Activated CD8-positive, alpha-beta T cell treated with anti-CD3 and anti-CD28 coated beads for 36 hours (primary cell): ENCODE results near the gene MUC12. TPM values are rescaled to one million over a fixed set of nuclear protein-coding genes. Genes with fewer than 3 reads are reported as not detected.

Source experiments
- ATAC-seq: fragments of 200-7000 bp; cut with Tn5 transposase; one replicate; pipeline ENCODE4 v1.10.0; 2021; ENCODE audit warnings: mild to moderate bottlenecking, moderate library complexity
- CTCF ChIA-PET: fragments of 350-600 bp; sonication (Branson Sonifier 250); formaldehyde crosslinking; loops from one replicate; lab custom pipeline; 2021; ENCODE audit warnings: antibody characterized with exemption; lab: Charles Lee
- POLR2A ChIA-PET: fragments of 350-600 bp; sonication (Branson Sonifier 250); formaldehyde crosslinking; loops from one replicate; lab custom pipeline; 2021; ENCODE audit warnings: antibody characterized with exemption; lab: Charles Lee
- DNase-seq: peaks from one replicate; pipeline ENCODE4 v3.0.0-alpha.2; 2020
- H3K27ac Mint-ChIP-seq: one replicate; pipeline ENCODE4 v1.8.0; 2021; ENCODE audit warnings: mild to moderate bottlenecking, mixed read lengths
- H3K27me3 Mint-ChIP-seq: one replicate; pipeline ENCODE4 v1.8.0; 2021; ENCODE audit warnings: mixed read lengths
- H3K36me3 Mint-ChIP-seq: one replicate; pipeline ENCODE4 v1.8.0; 2021; ENCODE audit warnings: low read depth, mixed read lengths
- H3K4me1 Mint-ChIP-seq: one replicate; pipeline ENCODE4 v1.8.0; 2021; ENCODE audit warnings: low read depth, mixed read lengths
- H3K4me3 Mint-ChIP-seq: one replicate; pipeline ENCODE4 v1.8.0; 2021; ENCODE audit warnings: mild to moderate bottlenecking, moderate library complexity, mixed read lengths
- H3K9me3 Mint-ChIP-seq: one replicate; pipeline ENCODE4 v1.8.0; 2021; ENCODE audit warnings: mixed read lengths
- CTCF ChIP-seq: fragments of 200-600 bp; IDR thresholded peaks from one replicate; pipeline ENCODE4 v1.8.0; 2022; ENCODE audit warnings: antibody characterized with exemption, mild to moderate bottlenecking
- intact Hi-C: fragments of 100-400 bp; cut with micrococcal nuclease; formaldehyde crosslinking; loops from one replicate; pipeline ENCODE4 v1.10.0; 2022
- total RNA-seq, 2 experiments: library from RNA; stranded (reverse); gene quantifications; one replicate each; pipeline ENCODE4 v1.2.3, GENCODE V29; 2021

The MUC12 gene
- total RNA-seq, 2 experiments from 2014 or later = 0.54 TPM; not detected in 1

GRCh38 chr7:100946111-100946510 is 23.3 kb upstream of the MUC12 start:
- H3K27ac Mint-ChIP-seq = no peak overlapping the region

GRCh38 chr7:100946766-100947365 is 22.5 kb upstream of the MUC12 start:
- H3K27ac Mint-ChIP-seq = no peak overlapping the region
- no peak for TF ChIP-seq CTCF
- no peak for DNase-seq
- no peaks in the 10 kb centered on the region for H3K36me3 Mint-ChIP-seq
- ChIA-PET CTCF (no interaction called here), POLR2A (no interaction called here)
- H3K4me3 Mint-ChIP-seq = no peak overlapping the region
- intact Hi-C loops = no loop called here
- peaks cover 19% of the 10 kb centered on the region for H3K27me3 Mint-ChIP-seq
- no peak for ATAC-seq
- no peaks in the 10 kb centered on the region for H3K9me3 Mint-ChIP-seq
- H3K4me1 Mint-ChIP-seq = no peaks in the 10 kb centered on the region

More at GRCh38 chr7:100946111-100946510, 23.3 kb upstream of the MUC12 start:
- Mint-ChIP-seq H3K27me3 (peaks cover 19% of the 10 kb centered on the region), H3K4me1 (no peaks in the 10 kb centered on the region), H3K36me3 (no peaks in the 10 kb centered on the region), H3K9me3 (no peaks in the 10 kb centered on the region), H3K4me3 (no peak overlapping the region)
- DNase-seq = no peak
- POLR2A ChIA-PET = no interaction called here
- ATAC-seq = no peak
- TF ChIP-seq CTCF = no peak
- CTCF ChIA-PET = no interaction called here
- intact Hi-C loops = no loop called here

- Mint-ChIP-seq H3K4me3 (no peak overlapping the region), H3K27ac (no peak overlapping the region), H3K27me3 (peaks cover 19% of the 10 kb centered on the region), H3K4me1 (no peaks in the 10 kb centered on the region), H3K36me3 (no peaks in the 10 kb centered on the region), H3K9me3 (no peaks in the 10 kb centered on the region)
- no peak for TF ChIP-seq CTCF
- ATAC-seq = no peak
- intact Hi-C loops = no loop called here
- no peak for DNase-seq
- CTCF ChIA-PET = no interaction called here
- POLR2A ChIA-PET = no interaction called here
These were observed 21.6 kb upstream of the MUC12 start for GRCh38 chr7:100947792-100948191.

GRCh38 chr7:100949227-100949932 is 20.0 kb upstream of the MUC12 start, which contains the start of gene MUC3A:
Gene MUC3A (plus strand): TSS chr7:100949534. CDS start chr7:100949625, 91 bp downstream.
- H3K27me3 Mint-ChIP-seq = peaks cover 17% of the 10 kb centered on the region
- DNase-seq = no peak
- intact Hi-C loops = no loop called here
- CTCF ChIA-PET = no interaction called here
- ATAC-seq = no peak
- no peaks in the 10 kb centered on the region for H3K36me3 Mint-ChIP-seq
- no peak within 1 kb of the TSS for H3K27ac Mint-ChIP-seq
- POLR2A ChIA-PET = interaction anchor here (1.0 kb wide), 1 partner anchor 60 kb away, joined by 3 read pairs; the partner anchor contains the start of gene UFSP1
- H3K4me1 Mint-ChIP-seq = no peaks in the 10 kb centered on the region
- H3K9me3 Mint-ChIP-seq = no peaks in the 10 kb centered on the region
- H3K4me3 Mint-ChIP-seq = no peak within 1 kb of the TSS
- TF ChIP-seq CTCF = no peak

GRCh38 chr7:100949933-100950443 is 19.4 kb upstream of the MUC12 start:
- POLR2A ChIA-PET = interaction anchor here (0.6 to 1.0 kb wide), 2 partner anchors 60 to 170 kb away, joined by 3 read pairs; partner anchors contain the start of gene UFSP1
- no peak overlapping the region for H3K4me3 Mint-ChIP-seq
- intact Hi-C loops = no loop called here
- no peaks in the 10 kb centered on the region for H3K4me1 Mint-ChIP-seq
- H3K27ac Mint-ChIP-seq = no peak overlapping the region
- ATAC-seq = no peak
- H3K36me3 Mint-ChIP-seq = no peaks in the 10 kb centered on the region
- H3K9me3 Mint-ChIP-seq = no peaks in the 10 kb centered on the region
- no peak for DNase-seq
- H3K27me3 Mint-ChIP-seq = peaks cover 17% of the 10 kb centered on the region
- TF ChIP-seq CTCF = no peak
- CTCF ChIA-PET = no interaction called here
